NCI-H774 (cell line): ENCODE data around the gene CFAP210.
"Not testable (repeated sequence)": the region's sequence is repeated elsewhere in the genome, so short reads cannot be mapped to it uniquely, and the experiment has no call there.

ENCODE experiments used
- DNase-seq: peaks from one replicate; lab custom pipeline; 2025; lab: John Stamatoyannopoulos, UW

The CFAP210 gene

GRCh38 chr2:169620509-169620908, 73.7 kb downstream of the CFAP210 start:
- DNase-seq, result no peak

- no peak for DNase-seq
These were observed 74.3 kb downstream of the CFAP210 start for GRCh38 chr2:169619946-169620345.

GRCh38 chr2:169615982-169616381, 78.2 kb downstream of the CFAP210 start:
- DNase-seq, result not testable (repeated sequence)

- DNase-seq, result no peak
These were observed 80.3 kb downstream of the CFAP210 start for GRCh38 chr2:169613876-169614275.

- DNase-seq, result no peak
These were observed 84.9 kb downstream of the CFAP210 start for GRCh38 chr2:169609264-169609663.

- DNase-seq, result no peak
These were observed 94.6 kb downstream of the CFAP210 start for GRCh38 chr2:169599568-169599967.

- no peak for DNase-seq
These were observed 95.2 kb downstream of the CFAP210 start for GRCh38 chr2:169598982-169599381.

GRCh38 chr2:169596546-169596945, 97.7 kb downstream of the CFAP210 start:
- DNase-seq, result not testable (repeated sequence)
